ENCODE results near the gene POU2F3. TPM values are rescaled to one million over a fixed set of nuclear protein-coding genes. Genes with fewer than 3 reads are reported as not detected.

POU2F3 gene
- total RNA-seq, result not detected

DNA sequence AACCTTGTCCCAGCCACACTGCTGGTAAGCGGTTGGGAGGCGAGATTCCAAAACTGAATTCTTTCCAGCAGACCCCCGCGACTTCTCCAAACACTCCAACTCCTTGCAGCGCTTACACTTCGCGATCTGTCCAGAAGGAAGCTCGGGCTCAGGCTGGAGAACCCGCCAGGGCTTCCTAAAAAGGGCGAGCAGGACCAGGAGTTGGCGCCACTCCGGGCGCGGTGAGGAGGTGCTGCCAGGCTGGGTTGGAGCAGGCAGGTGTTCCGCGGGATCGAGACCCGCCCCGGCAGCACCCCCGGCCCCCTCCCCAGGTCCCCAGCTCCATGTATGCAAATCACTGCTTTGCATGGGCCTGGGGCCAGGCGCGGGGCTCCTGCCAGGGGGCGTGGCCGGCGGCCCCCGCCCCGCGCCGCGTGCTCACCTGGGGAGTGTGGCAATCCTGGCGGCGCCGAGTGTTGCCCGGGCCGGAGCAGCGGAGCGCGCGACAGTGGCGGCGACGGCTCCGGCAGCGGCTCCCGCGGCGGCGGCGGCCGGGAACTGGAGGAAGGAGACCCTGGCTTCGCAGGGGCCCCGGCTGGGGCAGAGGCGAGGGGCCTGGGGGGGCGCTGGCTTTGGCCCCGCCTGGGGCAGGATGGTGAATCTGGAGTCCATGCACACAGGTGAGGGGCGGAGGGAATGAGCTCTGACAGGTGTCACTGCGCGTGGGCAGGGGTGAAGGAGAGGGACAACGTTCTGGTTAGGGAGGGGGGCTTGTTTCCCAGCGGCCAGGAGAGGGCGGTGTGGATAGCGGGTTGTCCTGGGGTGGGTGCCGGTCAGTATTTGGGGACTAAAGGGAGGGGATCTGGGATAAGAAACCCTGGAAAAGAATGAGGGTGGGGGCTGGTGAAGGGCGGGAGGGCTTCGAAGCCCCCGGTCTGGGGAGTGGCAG lies at the start of gene POU2F3:
Gene POU2F3, plus strand, starts transcription at position 428 of the 928 bp plus-strand sequence. Its CDS starts 204 bp downstream, at position 632.
- H3K27ac Mint-ChIP-seq, result no peak within 1 kb of the TSS
- DNase-seq, result peak; percentile 30
- CTCF ChIA-PET, result interaction anchor here (2.2 to 13.9 kb wide), 2 partner anchors 11 to 60 kb away, joined by 5 to 188 read pairs; no protein-coding TSS in a partner anchor
- H3K27me3 Mint-ChIP-seq (ENCODE audit: low read depth), result peaks cover 64% of the 10 kb centered on the region
- no peaks in the 10 kb centered on the region for H3K9me3 Mint-ChIP-seq
- H3K4me3 Mint-ChIP-seq, result no peak within 1 kb of the TSS
- intact Hi-C loops (cut with micrococcal nuclease), result loop anchor here (5.0 to 10.0 kb wide), 3 partner anchors 192 to 1225 kb away; no protein-coding TSS in a partner anchor
- no peaks in the 10 kb centered on the region for H3K36me3 Mint-ChIP-seq (ENCODE audit: low read depth)
- H3K4me1 Mint-ChIP-seq (ENCODE audit: low read depth), result peaks cover 10% of the 10 kb centered on the region

DNA sequence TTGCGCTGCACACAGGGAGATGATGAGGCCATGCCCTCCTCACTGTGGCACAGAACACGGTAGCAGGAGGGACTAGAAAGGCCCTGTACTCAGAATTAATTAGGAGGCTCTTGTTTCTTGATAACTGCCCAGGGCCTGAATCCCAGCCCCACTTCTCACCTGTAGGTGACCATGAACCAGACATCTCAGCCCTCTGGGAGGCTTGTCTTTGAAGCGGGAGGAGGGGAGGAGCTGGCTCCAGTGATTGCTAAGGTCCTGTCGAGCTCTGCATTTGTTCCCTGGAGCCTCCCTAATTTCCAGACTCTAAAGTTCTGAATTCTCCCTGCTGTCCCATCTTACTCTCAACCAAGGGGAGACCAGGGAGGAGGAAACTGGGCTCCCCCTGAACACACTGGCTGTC lies 48.9 kb upstream of the POU2F3 start:
- Mint-ChIP-seq H3K4me3 (no peak overlapping the region), H3K4me1 (ENCODE audit: low read depth) (peaks cover 8% of the 10 kb centered on the region), H3K36me3 (ENCODE audit: low read depth) (no peaks in the 10 kb centered on the region), H3K27me3 (ENCODE audit: low read depth) (peaks cover 6% of the 10 kb centered on the region), H3K9me3 (no peaks in the 10 kb centered on the region), H3K27ac (no peak overlapping the region)
- CTCF ChIA-PET, result interaction anchor here (0.7 to 2.0 kb wide), 3 partner anchors 20 to 39 kb away, joined by 3 to 7 read pairs (median 3); no protein-coding TSS in a partner anchor
- DNase-seq, result no peak
- intact Hi-C loops (cut with micrococcal nuclease), result no loop called here

GRCh38 chr11:120192831-120193625 lies 46.9 kb upstream of the POU2F3 start:
- intact Hi-C loops (cut with micrococcal nuclease), result no loop called here
- Mint-ChIP-seq H3K36me3 (ENCODE audit: low read depth) (no peaks in the 10 kb centered on the region), H3K27me3 (ENCODE audit: low read depth) (peaks cover 2% of the 10 kb centered on the region), H3K4me3 (no peak overlapping the region), H3K9me3 (no peaks in the 10 kb centered on the region), H3K4me1 (ENCODE audit: low read depth) (no peaks in the 10 kb centered on the region), H3K27ac (no peak overlapping the region)
- no peak for DNase-seq
- CTCF ChIA-PET, result interaction anchor here (0.6 kb wide), 1 partner anchor 234 kb away, joined by 3 read pairs; no protein-coding TSS in a partner anchor

GRCh38 chr11:120194166-120194565 lies 45.8 kb upstream of the POU2F3 start:
- intact Hi-C loops (cut with micrococcal nuclease), result no loop called here
- CTCF ChIA-PET, result interaction anchor here (1.1 kb wide), 1 partner anchor 105 kb away, joined by 3 read pairs; no protein-coding TSS in a partner anchor
- Mint-ChIP-seq H3K4me3 (no peak overlapping the region), H3K36me3 (ENCODE audit: low read depth) (no peaks in the 10 kb centered on the region), H3K4me1 (ENCODE audit: low read depth) (no peaks in the 10 kb centered on the region), H3K27me3 (ENCODE audit: low read depth) (peaks cover 2% of the 10 kb centered on the region), H3K27ac (no peak overlapping the region), H3K9me3 (no peaks in the 10 kb centered on the region)
- DNase-seq, result no peak

DNA sequence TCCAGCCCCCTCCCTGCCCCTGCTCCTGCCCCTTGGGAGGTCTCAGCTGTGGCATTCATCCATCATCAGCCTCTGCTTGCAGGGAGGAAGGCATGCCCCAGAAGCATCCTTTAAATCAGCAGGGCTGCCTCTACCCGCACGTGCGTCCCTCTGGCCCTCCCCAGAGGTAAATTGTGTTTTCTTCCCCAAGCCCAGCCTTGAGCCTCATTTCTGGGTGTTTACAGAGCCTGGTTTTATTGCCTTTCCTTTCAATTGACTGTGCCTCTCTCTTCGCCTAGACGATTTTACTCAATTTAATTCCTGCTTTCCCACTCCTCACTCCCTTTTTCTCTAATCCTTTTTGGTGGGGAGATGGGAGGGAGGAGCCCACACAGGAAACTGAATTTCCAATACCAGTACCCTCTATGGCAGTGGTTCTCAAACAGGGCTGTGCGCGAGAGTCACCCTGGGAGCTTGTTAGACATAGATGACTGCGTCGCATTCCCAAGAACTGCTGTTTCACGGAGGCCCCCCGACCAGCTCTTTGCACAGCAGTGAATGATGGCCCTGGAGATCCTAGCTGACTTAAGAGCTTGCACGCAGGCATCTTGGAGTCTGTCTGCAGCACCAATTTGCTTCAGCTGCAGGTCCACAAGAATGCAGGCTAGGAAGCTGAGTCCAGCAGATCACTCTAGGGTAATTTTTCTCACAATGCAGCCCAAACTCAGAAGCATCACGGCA lies 44.2 kb upstream of the POU2F3 start:
- CTCF ChIA-PET, result no interaction called here
- no peaks in the 10 kb centered on the region for H3K36me3 Mint-ChIP-seq (ENCODE audit: low read depth)
- H3K4me3 Mint-ChIP-seq, result no peak overlapping the region

DNA sequence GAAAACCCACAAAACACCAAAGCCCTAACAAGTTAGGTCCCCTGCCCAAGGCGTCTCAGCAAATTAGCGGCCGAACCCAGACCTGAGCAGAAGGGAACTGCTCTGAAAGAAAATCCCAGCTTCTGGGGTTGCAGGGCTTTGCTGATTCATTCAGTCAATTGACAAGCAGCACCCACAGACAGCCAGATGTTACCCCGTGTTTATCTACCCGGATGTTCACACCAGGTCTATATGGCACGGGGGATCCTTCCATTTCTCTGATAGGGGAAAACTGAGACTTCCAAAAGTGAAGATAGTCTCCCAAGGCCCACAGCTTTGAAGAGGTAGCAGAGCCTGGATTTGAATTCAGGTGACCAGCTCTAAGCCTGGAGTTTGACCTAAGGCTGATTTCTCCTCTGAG lies 43.1 kb upstream of the POU2F3 start:
- no peak overlapping the region for H3K4me3 Mint-ChIP-seq
- CTCF ChIA-PET, result no interaction called here
- no peaks in the 10 kb centered on the region for H3K36me3 Mint-ChIP-seq (ENCODE audit: low read depth)
- no peaks in the 10 kb centered on the region for H3K9me3 Mint-ChIP-seq
- peaks cover 2% of the 10 kb centered on the region for H3K27me3 Mint-ChIP-seq (ENCODE audit: low read depth)
- H3K27ac Mint-ChIP-seq, result no peak overlapping the region
- H3K4me1 Mint-ChIP-seq (ENCODE audit: low read depth), result no peaks in the 10 kb centered on the region
- intact Hi-C loops (cut with micrococcal nuclease), result no loop called here
- DNase-seq, result no peak

More for the DNA sequence above, 44.2 kb upstream of the POU2F3 start:
- no peak overlapping the region for H3K27ac Mint-ChIP-seq
- no peaks in the 10 kb centered on the region for H3K9me3 Mint-ChIP-seq
- H3K27me3 Mint-ChIP-seq (ENCODE audit: low read depth), result peaks cover 2% of the 10 kb centered on the region
- intact Hi-C loops (cut with micrococcal nuclease), result no loop called here
- no peaks in the 10 kb centered on the region for H3K4me1 Mint-ChIP-seq (ENCODE audit: low read depth)
- no peak for DNase-seq

DNA sequence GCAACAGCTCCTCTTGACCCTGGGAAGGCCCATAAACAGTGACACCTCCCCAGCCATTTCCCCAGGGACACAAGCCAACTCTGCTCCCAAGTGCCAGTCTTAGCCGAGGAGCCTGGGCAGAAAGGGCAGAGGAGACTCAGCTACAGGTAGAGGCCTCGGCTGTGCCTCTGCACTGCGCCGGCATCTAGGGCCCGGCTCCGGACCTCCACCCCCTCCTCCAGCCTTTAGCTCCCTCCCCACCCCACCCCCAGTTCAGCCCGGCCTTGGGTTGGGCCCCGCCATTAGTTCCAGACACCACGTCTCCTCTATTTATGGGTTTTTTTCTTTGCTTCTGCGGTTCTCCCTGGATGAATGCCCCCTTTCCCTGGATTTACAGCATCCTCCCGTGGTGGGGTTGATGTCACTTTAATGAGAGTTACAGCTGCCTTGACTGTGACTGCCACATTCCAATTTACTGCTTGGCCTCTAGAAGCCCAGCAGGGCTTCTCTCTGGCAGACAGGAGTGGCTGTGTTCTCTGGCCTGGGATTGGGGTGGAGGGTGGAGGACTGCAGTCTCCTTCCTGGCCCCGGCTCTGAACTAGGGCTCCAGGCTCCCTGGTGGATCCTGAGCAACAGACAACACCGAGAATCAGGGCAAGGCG lies 42.6 kb upstream of the POU2F3 start:
- Mint-ChIP-seq H3K36me3 (ENCODE audit: low read depth) (no peaks in the 10 kb centered on the region), H3K9me3 (no peaks in the 10 kb centered on the region), H3K4me3 (no peak overlapping the region), H3K4me1 (ENCODE audit: low read depth) (no peaks in the 10 kb centered on the region), H3K27me3 (ENCODE audit: low read depth) (peaks cover 2% of the 10 kb centered on the region), H3K27ac (no peak overlapping the region)
- CTCF ChIA-PET, result no interaction called here
- DNase-seq, result no peak
- intact Hi-C loops (cut with micrococcal nuclease), result no loop called here

DNA sequence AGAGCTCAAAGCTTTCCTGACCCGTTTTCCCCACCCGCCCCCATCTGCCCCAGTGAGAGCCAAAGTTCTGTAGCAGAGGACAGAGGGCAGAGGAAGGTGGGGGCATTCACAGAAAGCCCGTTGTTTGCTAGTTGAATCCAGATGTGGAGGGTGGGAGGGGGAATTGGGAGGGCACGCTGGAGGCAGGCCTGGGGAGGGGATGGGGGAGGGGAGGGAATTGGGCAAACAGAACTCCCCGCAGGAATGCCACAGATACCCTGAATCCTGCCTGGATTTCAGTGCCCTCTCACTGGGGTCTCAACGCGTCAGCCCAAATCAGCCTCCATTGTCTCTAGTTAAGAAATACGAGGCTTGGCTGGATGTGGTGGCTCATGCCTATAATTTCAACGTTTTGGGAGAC lies 42.0 kb upstream of the POU2F3 start:
- no peaks in the 10 kb centered on the region for H3K9me3 Mint-ChIP-seq
- intact Hi-C loops (cut with micrococcal nuclease), result no loop called here
- H3K4me1 Mint-ChIP-seq (ENCODE audit: low read depth), result no peaks in the 10 kb centered on the region
- CTCF ChIA-PET, result no interaction called here
- no peak for DNase-seq
- H3K27ac Mint-ChIP-seq, result no peak overlapping the region
- H3K27me3 Mint-ChIP-seq (ENCODE audit: low read depth), result peaks cover 3% of the 10 kb centered on the region
- H3K4me3 Mint-ChIP-seq, result no peak overlapping the region
- no peaks in the 10 kb centered on the region for H3K36me3 Mint-ChIP-seq (ENCODE audit: low read depth)

DNA sequence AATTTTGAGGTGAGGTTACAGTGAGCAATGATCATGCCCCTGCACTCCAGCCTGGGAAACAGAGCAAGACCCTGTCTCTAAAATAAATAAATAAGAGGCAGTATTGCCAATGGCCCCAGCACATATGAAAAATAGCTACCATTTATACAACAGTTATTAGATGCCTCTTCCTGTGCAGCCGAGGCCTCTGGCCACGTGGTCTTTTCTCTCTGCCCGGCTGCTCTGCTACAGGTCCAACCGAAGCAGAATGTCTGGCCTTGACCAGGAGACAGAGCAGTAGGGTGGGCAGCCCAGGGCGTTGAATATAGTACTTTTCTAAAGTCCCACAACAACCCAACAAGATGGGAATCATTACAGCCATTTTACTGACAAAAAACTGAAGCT lies 41.5 kb upstream of the POU2F3 start:
- no peaks in the 10 kb centered on the region for H3K4me1 Mint-ChIP-seq (ENCODE audit: low read depth)
- DNase-seq, result no peak
- intact Hi-C loops (cut with micrococcal nuclease), result no loop called here
- H3K4me3 Mint-ChIP-seq, result no peak overlapping the region
- H3K27me3 Mint-ChIP-seq (ENCODE audit: low read depth), result peaks cover 5% of the 10 kb centered on the region
- H3K27ac Mint-ChIP-seq, result no peak overlapping the region
- no peaks in the 10 kb centered on the region for H3K36me3 Mint-ChIP-seq (ENCODE audit: low read depth)
- CTCF ChIA-PET, result no interaction called here
- no peaks in the 10 kb centered on the region for H3K9me3 Mint-ChIP-seq

GRCh38 chr11:120198787-120199469 lies 41.0 kb upstream of the POU2F3 start:
- no peaks in the 10 kb centered on the region for H3K9me3 Mint-ChIP-seq
- H3K4me3 Mint-ChIP-seq, result no peak overlapping the region
- no peaks in the 10 kb centered on the region for H3K36me3 Mint-ChIP-seq (ENCODE audit: low read depth)
- no peak overlapping the region for H3K27ac Mint-ChIP-seq
- intact Hi-C loops (cut with micrococcal nuclease), result no loop called here
- CTCF ChIA-PET, result interaction anchor here (0.5 kb wide), 1 partner anchor 608 kb away, joined by 3 read pairs; no protein-coding TSS in a partner anchor
- H3K4me1 Mint-ChIP-seq (ENCODE audit: low read depth), result no peaks in the 10 kb centered on the region
- peaks cover 5% of the 10 kb centered on the region for H3K27me3 Mint-ChIP-seq (ENCODE audit: low read depth)
- DNase-seq, result no peak

- H3K36me3 Mint-ChIP-seq (ENCODE audit: low read depth), result no peaks in the 10 kb centered on the region
- H3K4me3 Mint-ChIP-seq, result no peak overlapping the region
- no peak overlapping the region for H3K27ac Mint-ChIP-seq
- intact Hi-C loops (cut with micrococcal nuclease), result no loop called here
- no peak for DNase-seq
- no peaks in the 10 kb centered on the region for H3K4me1 Mint-ChIP-seq (ENCODE audit: low read depth)
- peaks cover 5% of the 10 kb centered on the region for H3K27me3 Mint-ChIP-seq (ENCODE audit: low read depth)
- CTCF ChIA-PET, result no interaction called here
- no peaks in the 10 kb centered on the region for H3K9me3 Mint-ChIP-seq
These were observed 40.3 kb upstream of the POU2F3 start for GRCh38 chr11:120199613-120200012.
